Loucy (cell line): ENCODE measurements around the gene CARS2.

Experiments used
- EZH2phosphoT487 ChIP-seq: fragments of 200-600 bp; IDR thresholded peaks from 2 replicates; pipeline ENCODE4 v1.6.1; 2018; ENCODE audit warnings: antibody characterized with exemption, mild to moderate bottlenecking, moderate library complexity, borderline replicate concordance
- TF ChIP-seq, protein P1 (sequence below): fragments of 200-600 bp; sonication (generic); conservative IDR thresholded peaks from 2 replicates; pipeline ENCODE4 v1.5.1; 2014; ENCODE audit warnings: mild to moderate bottlenecking, antibody characterized with exemption, low read length

GRCh38 chr13:110628477-110628793 is 77.5 kb downstream of the CARS2 start:
- TF ChIP-seq, protein P1, sequence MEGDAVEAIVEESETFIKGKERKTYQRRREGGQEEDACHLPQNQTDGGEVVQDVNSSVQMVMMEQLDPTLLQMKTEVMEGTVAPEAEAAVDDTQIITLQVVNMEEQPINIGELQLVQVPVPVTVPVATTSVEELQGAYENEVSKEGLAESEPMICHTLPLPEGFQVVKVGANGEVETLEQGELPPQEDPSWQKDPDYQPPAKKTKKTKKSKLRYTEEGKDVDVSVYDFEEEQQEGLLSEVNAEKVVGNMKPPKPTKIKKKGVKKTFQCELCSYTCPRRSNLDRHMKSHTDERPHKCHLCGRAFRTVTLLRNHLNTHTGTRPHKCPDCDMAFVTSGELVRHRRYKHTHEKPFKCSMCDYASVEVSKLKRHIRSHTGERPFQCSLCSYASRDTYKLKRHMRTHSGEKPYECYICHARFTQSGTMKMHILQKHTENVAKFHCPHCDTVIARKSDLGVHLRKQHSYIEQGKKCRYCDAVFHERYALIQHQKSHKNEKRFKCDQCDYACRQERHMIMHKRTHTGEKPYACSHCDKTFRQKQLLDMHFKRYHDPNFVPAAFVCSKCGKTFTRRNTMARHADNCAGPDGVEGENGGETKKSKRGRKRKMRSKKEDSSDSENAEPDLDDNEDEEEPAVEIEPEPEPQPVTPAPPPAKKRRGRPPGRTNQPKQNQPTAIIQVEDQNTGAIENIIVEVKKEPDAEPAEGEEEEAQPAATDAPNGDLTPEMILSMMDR, result no peak
- TF ChIP-seq EZH2phosphoT487, result no peak
